GM18498 (cell line): Measurements from ENCODE around the gene CCNB3.
A peak's percentile ranks its signal among the peaks of the same experiment; 100 is the strongest.
"Not testable (repeated sequence)": the region's sequence is repeated elsewhere in the genome, so short reads cannot be mapped to it uniquely, and the experiment has no call there.

Source experiments
- ATAC-seq: cut with Tn5 transposase; IDR thresholded peaks from one replicate; pipeline ENCODE4 v1.9.1; 2021; ENCODE audit warnings: mild to moderate bottlenecking, moderate library complexity; ENCODE audit not compliant: unreplicated experiment

Gene CCNB3

GRCh38 chrX:50204364-50204899 is at the start of gene CCNB3:
Gene CCNB3, plus strand, starts transcription at chrX:50204765. Its CDS starts 80,399 bp downstream, at chrX:50285164.
- ATAC-seq, result peak; percentile 97

GRCh38 chrX:50157545-50158135 is 46.9 kb upstream of the CCNB3 start:
- no peak for ATAC-seq

- no peak for ATAC-seq
These were observed 46.0 kb upstream of the CCNB3 start for GRCh38 chrX:50158593-50158992.

- no peak for ATAC-seq
These were observed 43.4 kb upstream of the CCNB3 start for GRCh38 chrX:50161127-50161526.

- ATAC-seq, result no peak
These were observed 38.8 kb upstream of the CCNB3 start for GRCh38 chrX:50165727-50166126.

- ATAC-seq, result no peak
These were observed 37.2 kb upstream of the CCNB3 start for GRCh38 chrX:50167366-50167765.

GRCh38 chrX:50168241-50168687 is 36.3 kb upstream of the CCNB3 start:
- no peak for ATAC-seq

GRCh38 chrX:50169717-50170116 is 34.8 kb upstream of the CCNB3 start:
- no peak for ATAC-seq

GRCh38 chrX:50180073-50180940 is 24.3 kb upstream of the CCNB3 start:
- no peak for ATAC-seq

GRCh38 chrX:50183891-50184290 is 20.7 kb upstream of the CCNB3 start:
- ATAC-seq, result no peak

- no peak for ATAC-seq
These were observed 15.5 kb upstream of the CCNB3 start for GRCh38 chrX:50188859-50189600.

- ATAC-seq, result no peak
These were observed 6.2 kb upstream of the CCNB3 start for GRCh38 chrX:50198348-50198747.

- no peak for ATAC-seq
These were observed 3.7 kb upstream of the CCNB3 start, which contains the start of gene AKAP4 for GRCh38 chrX:50200907-50201306. Gene AKAP4, minus strand, starts transcription at chrX:50201007. Its CDS starts 118 bp downstream, at chrX:50200889.

GRCh38 chrX:50202539-50202938 is 2.0 kb upstream of the CCNB3 start:
- ATAC-seq, result no peak

GRCh38 chrX:50206753-50207152 is 2.2 kb downstream of the CCNB3 start:
- ATAC-seq, result no peak

- ATAC-seq, result no peak
These were observed 6.9 kb downstream of the CCNB3 start for GRCh38 chrX:50211510-50211909.

- ATAC-seq, result no peak
These were observed 76.7 kb downstream of the CCNB3 start for GRCh38 chrX:50281253-50281652.

GRCh38 chrX:50327235-50327634 is 122.7 kb downstream of the CCNB3 start:
- no peak for ATAC-seq

- not testable (repeated sequence) for ATAC-seq
These were observed 128.1 kb downstream of the CCNB3 start for GRCh38 chrX:50332668-50333067.

GRCh38 chrX:50333308-50333707 is 128.7 kb downstream of the CCNB3 start:
- no peak for ATAC-seq

- no peak for ATAC-seq
These were observed 139.4 kb downstream of the CCNB3 start for GRCh38 chrX:50343917-50344316.
